NCI-H1105 (cell line): ENCODE measurements around the gene LYPLA2.
A peak's percentile ranks its signal among the peaks of the same experiment; 100 is the strongest.

Experiments used
- DNase-seq: peaks from one replicate; lab custom pipeline; 2025; lab: John Stamatoyannopoulos, UW

LYPLA2 gene

DNA sequence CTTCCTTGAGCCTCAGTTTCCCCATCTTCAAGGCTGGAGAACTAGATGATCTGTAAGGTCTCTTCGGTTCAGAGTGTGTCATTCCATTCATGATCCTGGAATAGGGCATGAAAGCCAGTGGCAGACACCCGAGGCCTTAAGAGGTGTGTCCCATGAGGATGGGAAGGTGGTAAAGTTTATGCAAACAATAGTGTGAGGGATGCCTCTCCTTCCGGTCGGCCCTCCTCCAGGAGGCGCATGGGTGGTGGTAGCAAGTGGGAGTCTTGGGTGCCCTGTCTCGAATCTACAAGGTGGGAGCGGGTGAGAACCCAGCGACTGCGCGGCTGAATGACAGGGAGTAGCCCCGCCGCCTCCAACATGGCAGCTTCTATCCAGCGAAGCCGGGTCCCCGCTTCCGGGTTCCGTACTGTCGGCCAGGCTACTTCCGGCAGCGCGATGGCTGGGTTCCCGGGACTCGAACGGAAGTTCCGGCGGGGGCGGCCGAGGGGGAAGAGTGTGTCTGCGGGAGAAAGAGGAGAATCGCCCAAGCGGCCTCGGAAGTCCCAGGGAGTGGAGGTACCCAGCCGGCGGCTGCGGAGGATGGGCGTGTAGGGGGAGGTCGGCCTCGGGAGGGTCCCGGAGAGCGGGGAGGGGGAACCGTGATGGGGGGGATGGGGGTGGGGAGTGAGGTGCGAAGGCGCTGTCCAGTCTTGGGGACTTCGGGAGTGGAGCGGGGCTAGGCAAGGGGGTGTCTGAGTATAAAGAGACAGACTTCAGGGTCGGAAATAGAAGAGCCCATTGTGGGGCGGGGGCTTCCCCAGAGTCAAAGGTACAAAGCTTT is at the start of gene LYPLA2:
Gene LYPLA2 (plus strand): TSS at position 450 of the 820 bp plus-strand sequence. CDS start 1,538 bp downstream, outside the sequence.
- peak; percentile 88 for DNase-seq

DNA sequence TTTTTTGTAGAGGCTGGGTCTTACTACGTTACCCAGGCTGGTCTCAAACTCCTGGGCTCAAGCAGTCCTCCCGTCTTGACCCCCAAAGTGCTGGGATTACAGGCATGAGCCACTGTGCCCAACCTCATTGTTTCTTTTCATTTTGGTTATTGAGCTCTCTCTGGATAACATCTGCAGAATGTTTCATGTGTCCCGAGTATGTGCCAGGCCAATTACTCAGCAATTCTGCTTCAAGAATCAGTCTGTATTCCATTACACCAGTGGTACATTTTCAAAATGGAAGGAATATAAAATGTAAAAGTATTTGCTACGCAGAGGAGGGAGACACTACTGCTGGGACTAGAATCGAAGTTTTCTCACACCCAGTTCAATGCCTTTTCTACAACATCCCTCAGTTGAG is 49.3 kb upstream of the LYPLA2 start:
- no peak for DNase-seq

DNA sequence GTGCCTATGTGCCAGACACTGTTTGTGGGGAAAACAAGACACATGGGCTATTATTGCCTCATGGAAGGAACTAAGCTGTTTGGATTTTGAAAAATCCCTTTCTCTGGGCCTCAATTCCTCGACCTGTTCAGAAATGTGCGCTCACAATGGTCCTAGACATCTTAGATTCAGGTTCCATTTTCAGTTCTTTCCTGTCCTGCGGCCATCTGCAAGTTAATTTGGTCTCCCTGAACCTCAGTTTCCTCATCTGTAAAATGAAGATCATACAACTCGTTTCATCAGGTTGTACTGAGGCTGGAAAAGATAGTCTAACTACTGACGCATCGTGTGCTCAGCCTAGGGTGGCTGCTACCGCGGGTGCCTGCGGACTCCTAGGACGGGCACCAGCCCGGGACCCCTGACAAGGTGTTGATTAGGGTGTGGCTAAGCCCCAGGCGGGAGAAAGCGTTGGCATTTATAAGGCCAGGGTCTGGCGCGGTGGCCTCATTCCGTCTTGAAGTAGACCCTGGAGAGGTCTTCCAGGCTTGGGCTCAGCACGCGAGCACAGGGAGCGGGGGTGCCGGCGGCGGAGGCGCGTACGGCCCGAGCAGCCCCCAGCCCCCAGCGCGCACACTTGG is 48.2 kb upstream of the LYPLA2 start:
- DNase-seq, result no peak

DNA sequence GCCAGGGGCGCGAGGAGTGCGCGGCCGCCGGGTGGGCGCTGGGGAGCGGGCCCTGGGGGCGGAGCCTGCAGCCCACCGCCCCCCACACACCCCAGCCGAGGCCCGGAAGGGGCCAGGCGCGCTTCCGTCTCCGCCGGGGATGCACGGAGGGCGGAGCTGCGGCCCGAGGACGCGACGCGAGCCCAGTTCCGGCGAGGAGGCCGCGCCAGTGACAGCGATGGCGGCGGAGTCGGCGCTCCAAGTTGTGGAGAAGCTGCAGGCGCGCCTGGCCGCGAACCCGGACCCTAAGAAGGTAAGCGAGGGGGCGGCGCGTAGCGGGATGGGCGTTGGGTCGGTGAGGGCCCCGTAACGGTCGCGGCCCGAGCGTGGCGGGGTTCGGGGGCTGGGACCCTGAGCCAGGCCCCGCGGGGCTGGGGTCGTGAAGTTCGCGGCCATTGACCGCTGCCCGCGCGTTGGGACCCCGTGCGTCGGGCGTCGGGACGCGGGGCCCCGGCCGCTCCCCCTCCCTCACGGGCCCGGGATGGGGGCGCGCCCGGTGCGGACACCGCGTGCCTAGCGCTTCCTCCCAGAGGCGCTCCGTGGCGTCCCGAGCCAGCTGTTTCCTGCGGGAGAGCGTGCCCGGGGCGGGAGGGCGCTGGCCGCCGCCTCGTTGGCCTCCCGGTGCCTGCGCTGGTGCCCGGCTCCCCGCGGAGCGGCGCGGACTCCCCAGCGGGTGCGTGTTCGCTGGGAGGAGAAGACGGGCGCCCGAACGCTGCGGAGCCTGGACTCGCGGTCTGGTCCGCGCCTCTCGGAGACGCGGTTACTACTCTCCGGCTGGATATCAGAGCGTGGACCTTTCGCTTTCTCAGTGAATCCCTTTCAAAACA is 47.4 kb upstream of the LYPLA2 start, which contains the start of gene ELOA:
Gene ELOA (plus strand): TSS at position 185 of the 866 bp plus-strand sequence. CDS start 33 bp downstream, at position 218.
- peak; percentile 81 for DNase-seq

DNA sequence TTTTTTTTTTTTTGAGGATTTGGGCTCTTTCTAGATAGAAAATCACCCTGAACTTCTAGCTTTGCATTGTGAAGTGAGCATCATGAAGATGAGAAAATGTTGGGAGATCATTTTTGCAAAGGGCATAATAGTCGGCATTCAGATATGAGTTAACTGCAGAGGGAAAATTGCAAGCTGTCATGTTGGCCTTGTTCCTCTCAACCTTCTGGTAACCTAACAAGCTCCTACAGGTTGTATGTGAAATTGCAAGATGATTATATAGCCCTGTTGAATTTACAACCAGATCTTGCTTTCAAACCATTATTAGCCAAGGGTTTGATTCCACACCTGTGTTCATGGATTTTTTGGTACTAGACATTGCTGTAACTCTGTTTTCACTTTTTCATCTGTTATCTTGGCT is 45.4 kb upstream of the LYPLA2 start:
- peak; percentile 12 for DNase-seq

DNA sequence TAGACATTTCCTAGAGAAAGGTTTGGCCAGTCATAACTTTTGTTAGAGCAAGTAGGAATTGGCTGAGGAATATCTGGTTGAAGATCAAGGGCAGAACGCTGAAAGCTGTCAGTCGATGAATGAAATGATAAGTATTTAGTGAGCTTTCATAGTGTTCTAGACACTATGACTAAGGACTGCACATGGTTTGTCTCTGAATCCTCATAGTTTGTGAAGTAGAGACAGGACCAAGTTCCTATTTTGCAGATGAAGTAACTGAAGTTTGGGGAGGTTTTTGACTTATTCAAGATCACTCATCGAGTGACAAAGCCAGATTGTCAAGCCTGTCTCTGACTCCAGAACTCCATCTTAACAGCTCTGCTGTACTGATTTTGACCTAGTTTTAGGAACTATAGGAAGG is 42.9 kb upstream of the LYPLA2 start:
- no peak for DNase-seq

DNA sequence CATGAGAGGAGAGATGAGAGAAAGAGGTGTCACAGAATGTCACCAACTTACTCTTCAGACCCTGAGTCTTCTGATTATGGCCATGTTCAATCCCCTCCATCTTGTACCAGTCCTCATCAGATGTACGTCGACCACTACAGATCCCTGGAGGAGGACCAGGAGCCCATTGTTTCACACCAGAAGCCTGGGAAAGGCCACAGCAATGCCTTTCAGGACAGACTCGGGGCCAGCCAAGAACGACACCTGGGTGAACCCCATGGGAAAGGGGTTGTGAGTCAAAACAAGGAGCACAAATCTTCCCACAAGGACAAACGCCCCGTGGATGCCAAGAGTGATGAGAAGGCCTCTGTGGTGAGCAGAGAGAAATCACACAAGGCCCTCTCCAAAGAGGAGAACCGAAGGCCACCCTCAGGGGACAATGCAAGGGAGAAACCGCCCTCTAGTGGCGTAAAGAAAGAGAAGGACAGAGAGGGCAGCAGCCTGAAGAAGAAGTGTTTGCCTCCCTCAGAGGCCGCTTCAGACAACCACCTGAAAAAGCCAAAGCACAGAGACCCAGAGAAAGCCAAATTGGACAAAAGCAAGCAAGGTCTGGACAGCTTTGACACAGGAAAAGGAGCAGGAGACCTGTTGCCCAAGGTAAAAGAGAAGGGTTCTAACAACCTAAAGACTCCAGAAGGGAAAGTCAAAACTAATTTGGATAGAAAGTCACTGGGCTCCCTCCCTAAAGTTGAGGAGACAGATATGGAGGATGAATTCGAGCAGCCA is 39.7 kb upstream of the LYPLA2 start:
- peak; percentile 11 for DNase-seq

DNA sequence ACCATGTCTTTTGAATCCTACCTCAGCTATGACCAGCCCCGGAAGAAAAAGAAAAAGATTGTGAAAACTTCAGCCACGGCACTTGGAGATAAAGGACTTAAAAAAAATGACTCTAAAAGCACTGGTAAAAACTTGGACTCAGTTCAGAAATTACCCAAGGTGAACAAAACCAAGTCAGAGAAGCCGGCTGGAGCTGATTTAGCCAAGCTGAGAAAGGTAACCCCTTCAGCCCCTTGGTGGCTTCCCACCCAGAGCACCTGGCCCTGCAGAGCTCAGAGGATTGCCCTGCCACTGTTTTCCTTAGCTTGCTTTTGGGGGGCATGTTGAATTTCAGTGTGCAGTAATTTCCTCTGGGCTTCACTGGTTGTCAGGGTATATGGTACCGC is 39.1 kb upstream of the LYPLA2 start:
- DNase-seq, result no peak

DNA sequence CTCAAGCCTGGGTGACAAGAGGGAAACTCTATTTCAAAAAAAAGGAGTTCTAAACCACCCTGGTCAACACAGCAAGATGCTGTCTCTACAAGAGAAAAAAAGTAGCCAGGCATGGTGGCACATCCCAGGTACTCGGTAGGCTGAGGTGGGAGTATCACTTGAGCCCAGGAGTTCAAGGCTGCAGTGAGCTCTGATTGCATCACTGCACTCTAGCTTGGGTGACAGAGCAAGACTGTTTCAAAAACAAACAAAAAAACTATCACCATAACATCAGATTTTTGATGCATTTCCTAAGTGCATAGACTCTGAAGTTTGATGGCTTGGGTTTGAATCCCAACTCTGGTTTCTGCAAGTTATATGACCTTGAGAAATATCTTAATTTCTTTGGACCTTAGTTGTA is 38.0 kb upstream of the LYPLA2 start:
- no peak for DNase-seq

DNA sequence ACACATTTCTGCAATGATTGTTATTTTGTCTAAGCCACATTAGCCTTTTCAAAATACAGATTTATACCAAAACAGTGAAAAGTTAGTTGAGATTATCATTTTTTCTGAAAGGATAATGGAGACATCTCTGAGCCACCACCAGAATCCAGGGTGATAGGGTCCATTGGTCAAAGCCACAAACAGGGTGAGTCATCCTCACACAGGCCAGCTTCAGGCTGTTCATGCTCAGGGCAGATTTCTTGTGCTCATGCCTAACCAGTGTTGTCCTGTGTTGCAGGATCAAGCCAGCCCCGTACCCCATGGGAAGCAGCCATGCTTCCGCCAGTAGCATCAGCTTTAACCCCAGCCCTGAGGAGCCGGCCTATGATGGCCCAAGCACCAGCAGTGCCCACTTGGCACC is 34.3 kb upstream of the LYPLA2 start:
- DNase-seq, result no peak

DNA sequence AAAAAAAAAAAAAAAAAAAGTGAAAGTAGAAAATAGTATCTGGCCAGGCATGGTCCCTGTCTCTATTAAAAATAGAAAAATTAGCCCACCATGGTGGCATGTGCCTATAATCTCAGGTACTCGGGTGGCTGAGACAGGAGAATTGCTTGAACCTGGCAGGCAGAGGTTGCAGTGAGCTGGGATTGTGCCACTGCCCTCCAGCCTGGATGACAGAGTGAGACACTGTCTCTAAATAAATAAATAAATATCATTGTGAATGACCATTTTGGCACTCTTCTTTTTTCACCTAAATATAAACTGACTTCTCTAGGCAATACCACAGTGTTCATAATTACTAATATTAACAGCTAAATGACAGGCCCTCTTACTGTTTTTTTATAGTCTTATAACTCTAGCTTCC is 33.1 kb upstream of the LYPLA2 start:
- DNase-seq, result no peak

DNA sequence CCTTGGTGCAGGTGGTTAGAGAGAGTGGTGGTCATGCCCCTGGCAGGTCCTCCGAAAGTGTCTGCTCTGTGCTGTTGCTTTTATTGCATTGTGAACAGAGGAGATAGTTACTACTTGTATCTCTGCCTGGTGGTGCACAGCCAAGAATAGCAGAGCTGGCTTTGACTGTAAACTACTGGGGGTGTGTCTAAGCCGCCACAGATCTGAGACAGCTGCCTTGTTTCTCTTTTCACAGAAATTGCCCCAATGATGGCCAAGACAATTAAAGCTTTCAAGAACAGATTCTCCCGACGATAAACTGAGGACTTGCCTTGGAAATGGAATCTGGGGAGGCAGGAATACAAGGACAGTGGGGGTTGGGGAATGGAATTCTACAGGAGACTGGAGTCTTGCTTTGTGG is 31.7 kb upstream of the LYPLA2 start:
- DNase-seq, result no peak

DNA sequence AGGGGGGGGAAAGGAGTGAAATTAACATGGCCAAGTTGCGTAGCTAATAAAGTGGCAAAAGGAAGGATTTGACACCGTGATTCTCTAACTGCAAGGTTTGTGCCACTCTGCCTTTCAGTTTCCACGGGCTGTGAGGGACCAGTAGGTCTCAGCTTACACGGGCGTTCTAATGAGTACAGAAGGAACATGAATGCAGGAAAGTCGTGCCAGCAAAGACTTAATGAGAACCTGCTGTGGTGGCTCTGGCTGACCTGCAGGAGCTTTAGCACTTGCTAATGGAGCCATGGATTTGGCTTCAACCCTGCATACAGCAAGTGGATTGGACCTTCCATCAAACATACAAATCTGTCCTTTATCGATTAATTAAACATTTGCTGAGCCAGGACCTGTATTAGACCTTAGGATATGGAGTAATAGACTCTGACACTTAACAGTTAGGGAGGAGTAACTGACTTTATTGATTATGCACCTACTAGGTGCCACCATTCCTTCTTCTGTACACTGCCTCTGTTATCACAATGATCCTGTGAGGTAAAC is 27.8 kb upstream of the LYPLA2 start:
- no peak for DNase-seq

DNA sequence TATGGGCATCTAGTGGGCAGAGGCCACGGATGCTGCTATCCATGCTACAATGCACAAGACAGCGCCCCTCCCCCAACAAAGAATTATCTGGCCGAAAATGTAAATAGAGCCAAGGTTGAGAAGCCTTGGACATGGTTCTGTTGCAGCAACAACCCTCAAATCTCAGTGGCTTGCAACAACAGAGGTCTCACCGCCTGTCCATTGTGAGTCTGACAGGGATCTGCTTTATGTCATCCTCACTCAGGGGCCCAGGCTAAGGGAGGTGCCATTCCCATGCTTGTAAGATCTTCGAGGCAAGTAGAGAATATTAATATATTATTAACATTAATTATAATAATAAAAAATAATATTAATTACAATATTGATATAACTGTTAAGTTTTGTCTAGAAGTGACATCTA is 22.2 kb upstream of the LYPLA2 start:
- DNase-seq, result no peak

DNA sequence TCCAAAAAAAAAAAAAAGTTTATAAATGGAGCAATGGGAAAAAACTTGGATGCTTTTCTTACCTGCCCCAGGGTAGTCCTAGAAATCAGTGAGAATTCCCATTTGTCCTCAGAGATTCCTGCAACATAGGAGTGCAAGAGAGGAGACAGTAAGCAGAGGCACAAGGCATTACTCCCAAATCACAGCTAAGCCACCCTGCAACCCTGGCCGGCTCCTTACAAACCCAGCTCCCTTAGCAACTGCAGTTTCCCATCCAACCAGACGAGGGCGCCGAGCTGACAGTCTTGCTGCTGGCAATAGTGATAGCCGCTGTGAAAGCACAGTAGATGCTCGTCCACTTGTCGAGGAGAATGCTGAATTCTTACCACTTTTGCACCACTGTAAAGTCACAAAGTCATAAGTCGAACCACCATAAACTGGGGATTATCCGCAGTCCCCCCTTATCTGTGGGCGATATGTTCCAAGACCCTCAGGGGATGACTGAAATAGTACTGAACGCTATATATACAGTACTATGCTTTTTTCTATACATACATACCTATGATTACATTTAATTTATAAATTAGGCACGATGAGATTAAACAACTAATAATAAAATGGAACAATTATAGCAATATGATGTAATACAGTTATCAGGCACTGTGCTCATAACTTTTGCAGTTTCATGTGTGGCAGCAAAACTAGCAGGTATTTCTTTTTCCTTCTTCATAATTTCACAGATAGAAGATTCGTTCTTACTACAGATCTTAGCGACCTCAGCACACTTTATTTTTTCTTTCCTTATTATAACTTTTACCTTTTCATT is 18.7 kb upstream of the LYPLA2 start:
- peak; percentile 62 for DNase-seq

DNA sequence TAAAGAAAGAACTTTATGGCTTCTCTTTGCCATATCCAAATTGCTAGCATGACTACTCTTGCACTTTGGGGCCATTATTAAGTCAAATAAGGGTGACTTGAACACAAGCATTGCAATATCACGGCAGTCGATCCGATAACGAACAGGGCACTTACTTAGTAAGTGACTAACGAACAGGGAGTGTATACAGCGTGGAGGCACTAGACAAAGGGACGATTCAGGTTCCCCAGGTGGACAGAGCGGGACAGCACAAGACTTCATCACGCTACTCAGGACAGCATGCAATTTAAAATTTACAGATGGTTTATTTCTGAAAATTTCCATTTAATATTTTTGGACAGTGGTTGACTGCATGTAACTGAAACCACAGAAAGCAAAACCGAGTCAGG is 18.1 kb upstream of the LYPLA2 start:
- DNase-seq, result no peak

DNA sequence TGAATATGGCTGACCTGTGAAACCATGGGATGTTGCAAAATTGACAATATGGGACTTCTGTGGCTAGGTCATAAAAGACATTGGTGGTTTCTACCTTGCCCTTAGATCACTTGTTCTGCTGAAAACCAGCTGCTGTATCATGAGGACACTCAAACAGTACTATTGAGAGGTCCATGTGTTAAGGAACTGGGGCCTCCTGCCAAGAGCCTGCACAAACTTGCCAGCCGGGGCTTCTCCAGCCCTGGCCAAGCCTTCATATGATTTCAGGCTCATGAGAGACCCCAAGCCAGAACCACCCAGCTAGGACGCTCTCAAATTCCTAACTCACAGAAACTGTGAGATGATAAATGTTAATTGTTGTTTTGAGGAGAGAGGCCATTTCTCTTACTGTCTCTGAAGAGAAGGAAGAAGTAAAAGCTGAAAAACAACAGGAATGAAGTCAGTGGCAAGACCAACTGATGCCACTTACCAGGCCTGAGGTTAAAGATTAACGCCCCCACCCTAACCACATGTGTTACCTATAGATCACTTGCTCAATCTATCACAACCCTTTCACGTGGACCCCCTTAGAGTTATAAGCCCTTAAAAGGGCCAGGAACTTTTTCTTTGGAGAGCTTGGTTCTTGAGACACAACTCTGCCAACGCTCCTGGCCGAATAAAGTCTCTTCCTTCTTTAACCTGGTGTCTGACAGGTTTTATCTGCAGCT is 16.6 kb upstream of the LYPLA2 start:
- no peak for DNase-seq

DNA sequence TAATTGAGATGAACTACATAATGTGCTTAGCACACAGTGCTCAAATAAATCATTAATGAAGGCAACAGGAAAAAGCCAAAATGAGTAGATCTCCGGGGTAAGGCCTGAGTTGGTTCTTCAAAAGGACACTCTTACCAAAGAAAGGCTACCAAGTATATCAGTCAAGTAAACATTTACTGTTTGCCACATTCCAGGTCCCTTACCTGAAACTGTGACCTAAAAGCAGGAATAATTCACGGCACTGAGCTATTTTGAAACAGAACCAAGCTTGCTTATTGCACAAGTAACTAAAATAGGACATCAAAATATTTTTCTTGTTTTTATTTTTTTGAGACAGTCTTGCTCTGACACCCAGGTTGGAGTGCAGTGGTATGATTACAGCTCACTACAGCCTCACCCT is 14.7 kb upstream of the LYPLA2 start:
- DNase-seq, result no peak

DNA sequence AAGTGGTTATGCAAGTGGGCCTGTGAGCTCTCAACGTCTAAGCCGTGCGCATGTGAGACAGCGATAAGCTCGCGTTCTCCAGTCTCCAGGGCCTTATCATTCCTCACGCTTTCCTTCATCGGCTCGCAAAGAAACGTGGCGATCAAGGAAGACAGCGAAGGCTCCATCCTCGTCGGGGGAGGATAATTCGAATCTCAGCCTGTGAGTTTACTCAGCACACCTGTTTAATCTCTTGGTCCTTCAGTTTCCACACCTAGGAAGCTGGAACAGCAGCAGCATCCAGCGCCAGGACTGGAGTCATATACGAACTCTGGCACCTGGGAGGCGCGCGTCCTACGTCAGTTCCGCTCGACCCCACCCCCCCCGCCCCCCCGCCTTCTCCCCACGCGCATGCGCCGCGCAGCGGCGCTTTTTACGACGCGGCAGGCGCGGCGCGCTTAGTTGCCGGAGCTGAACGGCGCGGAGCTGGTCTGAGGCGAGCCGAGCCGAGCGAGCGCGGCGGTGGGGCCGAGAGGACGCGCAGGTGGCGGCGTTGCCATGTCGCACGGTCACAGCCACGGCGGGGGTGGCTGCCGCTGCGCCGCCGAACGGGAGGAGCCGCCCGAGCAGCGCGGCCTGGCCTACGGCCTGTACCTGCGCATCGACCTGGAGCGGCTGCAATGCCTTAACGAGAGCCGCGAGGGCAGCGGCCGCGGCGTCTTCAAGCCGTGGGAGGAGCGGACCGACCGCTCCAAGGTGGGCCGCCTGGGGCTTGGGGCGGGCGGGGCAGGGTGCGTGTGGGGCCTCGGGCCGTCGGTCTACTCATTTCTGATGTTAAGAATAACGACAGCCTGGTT is 12.7 kb upstream of the LYPLA2 start, which contains the start of gene PITHD1:
Gene PITHD1 (plus strand): TSS at position 440 of the 836 bp plus-strand sequence. CDS start 98 bp downstream, at position 538.
- DNase-seq, result peak; percentile 87
